ENCODE results near the gene NAALADL2. TPM values are rescaled to one million over a fixed set of nuclear protein-coding genes. Genes with fewer than 3 reads are reported as not detected.

Gene NAALADL2
- total and polyA plus RNA-seq, 2 donors (not counting 3 experiments of a cell fraction or from before 2014, with no cell fraction given) = 1.1 to 4.0 TPM

- Histone ChIP-seq H2AFZ (ENCODE audit: low read depth, low read length) (no peak overlapping the region), H3K9me3 (replicated peaks; ENCODE audit: control insufficient read depth, insufficient read depth, low read length) (no peaks in the 10 kb centered on the region), H3K27me3 (ENCODE audit: control insufficient read depth in 2 of 2, insufficient read depth in 2 of 2, low read length in 2 of 2) (no peaks in the 10 kb centered on the region), H3K79me2 (ENCODE audit: control insufficient read depth, insufficient read depth, low read length) (no peaks in the 10 kb centered on the region), H3K4me2 (ENCODE audit: insufficient read depth, low read length) (no peak overlapping the region), H4K20me1 (replicated peaks; ENCODE audit: control insufficient read depth, extremely low read depth, insufficient read depth, low read length) (no peaks in the 10 kb centered on the region), H3K9me1 (replicated peaks; ENCODE audit: control insufficient read depth, extremely low read depth, insufficient read depth, low read length) (no peaks in the 10 kb centered on the region), H3K4me3 (replicated peaks in 1 of 3; ENCODE audit: insufficient read depth in 1 of 3, low read depth in 1 of 3, low read length in 3 of 3) (no peak overlapping the region), H3K27ac (ENCODE audit: insufficient read depth, low read depth, low read length) (no peak overlapping the region), H3K9ac (replicated peaks; ENCODE audit: extremely low read depth, insufficient read depth, low read length) (no peak overlapping the region), H3K4me1 (ENCODE audit: control insufficient read depth, extremely low read depth, insufficient read depth, low read length) (no peaks in the 10 kb centered on the region), H3K36me3 (ENCODE audit: control insufficient read depth in 2 of 2, extremely low read depth in 1 of 2, insufficient read depth in 2 of 2, low read length in 2 of 2) (no peaks in the 10 kb centered on the region)
- no peak for TF ChIP-seq EZH2 (IDR thresholded peaks at IDR 0.05; ENCODE audit: borderline replicate concordance, low read depth, low read length, severe bottlenecking)
- no peak for TF ChIP-seq JUN (IDR thresholded peaks at IDR 0.05; ENCODE audit: borderline replicate concordance, insufficient read depth, insufficient read length, low read depth)
- no peak for TF ChIP-seq POLR2AphosphoS5 (IDR thresholded peaks at IDR 0.05; ENCODE audit: insufficient read depth, low read depth, low read length)
- TF ChIP-seq CTCF (IDR thresholded peaks at IDR 0.05; ENCODE audit: extremely low read depth in 1 of 2, insufficient read depth in 1 of 2, low read depth in 1 of 2, low read length in 2 of 2) = no peak
- no peak for TF ChIP-seq POLR2A (IDR thresholded peaks at IDR 0.05; ENCODE audit: low read depth, low read length)
- TF ChIP-seq GATA2 (IDR thresholded peaks at IDR 0.05; ENCODE audit: insufficient read depth, insufficient read length, low read depth, low read length) = no peak
- TF ChIP-seq FOS (IDR thresholded peaks at IDR 0.05; ENCODE audit: borderline replicate concordance, insufficient read depth, low read length) = no peak
- no peak for TF ChIP-seq MAX (IDR thresholded peaks at IDR 0.05; ENCODE audit: insufficient read depth, insufficient read length)
- TF ChIP-seq MYC (IDR thresholded peaks at IDR 0.05; ENCODE audit: low read depth, low read length) = no peak
- no peak for DNase-seq (ENCODE audit: low read depth, low spot score)
- ChIA-PET POLR2A (no interaction called here), CTCF (no interaction called here)
- dilution Hi-C loops (cut with MboI; ENCODE audit: extremely low pct_ligation_motif_present, low sequenced_read_pairs) (no loop called here), intact Hi-C loops (cut with micrococcal nuclease) (no loop called here)
- no TSS peak for BruUV-seq (replicated peaks)
- FAIRE-seq = no peak
Measured at GRCh38 chr3:175070946-175071345, 211.8 kb downstream of the NAALADL2 start.

Data from endothelial cell of umbilical vein (primary cell).